ENCODE results near the gene LSM7. TPM values are rescaled to one million over a fixed set of nuclear protein-coding genes. Genes with fewer than 3 reads are reported as not detected.

Gene LSM7
- total and polyA plus RNA-seq, 2 of the 13 experiments (the other 11 are each of a cell fraction or from before 2014, with no cell fraction given) = 140 to 205 TPM

DNA sequence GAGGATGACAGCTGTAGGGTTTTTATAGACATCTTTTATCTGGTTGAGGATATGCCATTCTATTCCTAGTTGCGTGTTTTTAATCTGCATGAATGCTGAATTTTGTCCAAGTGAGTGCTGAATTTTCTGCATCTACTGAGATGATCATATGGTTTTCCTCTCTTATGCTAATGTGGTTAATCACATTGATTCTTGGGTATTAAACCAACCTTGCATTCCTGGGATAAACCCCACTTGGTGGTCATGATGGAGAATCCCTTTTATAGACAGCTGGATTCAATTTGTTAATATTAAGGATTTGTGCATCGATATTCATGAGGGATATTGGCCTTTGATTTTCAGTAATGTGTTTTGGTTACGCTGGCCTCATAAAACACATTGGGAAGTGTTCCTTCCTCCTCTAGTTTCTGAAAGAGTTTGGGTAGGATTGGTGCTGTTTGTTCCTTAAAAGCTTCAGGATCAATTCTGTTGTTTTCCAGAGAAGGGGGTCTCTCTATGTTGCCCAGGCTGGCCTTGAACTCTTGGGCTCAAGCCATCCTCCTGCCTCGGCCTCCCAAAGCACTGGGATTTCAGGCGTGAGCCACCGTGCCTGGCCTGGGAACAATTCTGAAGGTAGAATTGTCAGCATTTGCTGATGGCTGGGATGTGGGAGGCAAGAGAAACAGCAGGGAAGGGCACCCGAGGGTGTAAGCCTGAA is 13.1 kb downstream of the LSM7 start:
- no peak for FAIRE-seq
- in situ Hi-C loops (cut with HindIII; ENCODE audit: extremely low pct_ligation_motif_present, low pct_unique_long_range_greater_than_20kb) (loop anchor here (5.0 to 10.0 kb wide), 3 partner anchors 38 to 160 kb away; partner anchors contain the start of genes AP3D1, PLEKHJ1 and SF3A2), intact Hi-C loops (cut with micrococcal nuclease; ENCODE audit: unreplicated experiment) (loop anchor here (10.0 kb wide), 2 partner anchors 80 to 300 kb away; partner anchors contain the start of genes PLEKHJ1 and SF3A2)
- no TSS peak for BruUV-seq (replicated peaks)
- ATAC-seq = no peak
- ChIA-PET POLR2A (interaction anchor here (0.5 to 2.6 kb wide), 7 partner anchors 15 to 424 kb away, joined by 3 to 11 read pairs (median 3); partner anchors contain the start of genes AP3D1 and PLEKHJ1), CTCF (ENCODE audit: low intra/inter-chr PET ratio, low total read pairs) (interaction anchor here (1.5 to 2.4 kb wide), 5 partner anchors 40 to 159 kb away, joined by 4 to 16 read pairs (median 8); partner anchors contain the start of genes PLEKHJ1 and SF3A2)
- peaks cover 9% of the 10 kb centered on the region for H3K9me3 ChIP-seq (ENCODE audit: low read length)
- H4K20me1 ChIP-seq (ENCODE audit: insufficient read depth, low read length) = no peaks in the 10 kb centered on the region
- H3K27me3 ChIP-seq (ENCODE audit: control insufficient read depth in 1 of 2, insufficient read depth in 2 of 2, low read length in 2 of 2) = peaks cover 5 to 10% of the 10 kb centered on the region in 2 experiments; a peak in 4 of 5 replicates
- DNase-seq (ENCODE audit: low spot score) = no peak
- no peaks in the 10 kb centered on the region for H3K36me3 ChIP-seq (replicated peaks in 1 of 2; ENCODE audit: control insufficient read depth in 1 of 2, insufficient read depth in 2 of 2, low read length in 2 of 2)
- 32% methylated on average over 7 of the region's 7 CpGs for WGBS (ENCODE audit: low lambda C conversion rate)
- H3K9ac ChIP-seq (ENCODE audit: insufficient read depth, low read depth, low read length) = no peak overlapping the region
- no peaks in the 10 kb centered on the region for H3K79me2 ChIP-seq (ENCODE audit: insufficient read depth, low read length)
- no peak overlapping the region for H2AFZ ChIP-seq (ENCODE audit: low read length)
- TF ChIP-seq FOSL1 (CRISPR knock-in tag; IDR thresholded peaks at IDR 0.05; ENCODE audit: borderline replicate concordance) = 0 out of 2 replicates have a peak, but pooled peaks have one; percentile 9
- peak; percentile 41; the same call in 1 of the 2 replicates for TF ChIP-seq ZNF121 (CRISPR knock-in tag; IDR thresholded peaks at IDR 0.05)
- no peak for TF ChIP-seq ZFP41 (CRISPR knock-in tag; IDR thresholded peaks at IDR 0.05; ENCODE audit: borderline replicate concordance)
- TF ChIP-seq ZNF770 (CRISPR knock-in tag; IDR thresholded peaks at IDR 0.05) = peak; percentile 87
- 0 out of 2 replicates have a peak, but pooled peaks have one; percentile 12 for TF ChIP-seq ZNF790 (CRISPR knock-in tag; IDR thresholded peaks at IDR 0.05; ENCODE audit: borderline replicate concordance)
- no peak for TF ChIP-seq ZNF878 (CRISPR knock-in tag; IDR thresholded peaks at IDR 0.05)
- TF ChIP-seq ZNF280D (CRISPR knock-in tag; IDR thresholded peaks at IDR 0.05) = 0 out of 2 replicates have a peak, but pooled peaks have one; percentile 14
- peak overlapping the region; percentile 83 for H3K4me2 ChIP-seq (ENCODE audit: low read depth, low read length)
- no peak overlapping the region for H3K27ac ChIP-seq (ENCODE audit: extremely low read length, insufficient read depth, low read length)
- H3K4me1 ChIP-seq (ENCODE audit: insufficient read depth, low read length) = peaks cover 30% of the 10 kb centered on the region
- H3K4me3 ChIP-seq (replicated peaks in 1 of 3; ENCODE audit: insufficient read depth in 1 of 3, low read depth in 2 of 3, low read length in 3 of 3) = no peak overlapping the region

All from HepG2 (cell line).